Measurements from ENCODE around the gene DUSP10. TPM values are rescaled to one million over a fixed set of nuclear protein-coding genes. Genes with fewer than 3 reads are reported as not detected.

Gene DUSP10
- total and polyA plus RNA-seq, 2 of the 13 experiments (the other 11 are each of a cell fraction or from before 2014, with no cell fraction given) = 2.1 to 4.4 TPM

GRCh38 chr1:221722254-221723017 lies 19.5 kb downstream of the DUSP10 start (continued):
- TF ChIP-seq PRDM10 (CRISPR knock-in tag; IDR thresholded peaks at IDR 0.05; ENCODE audit: low read depth) (no peak), EHMT2 (IDR thresholded peaks at IDR 0.05; ENCODE audit: borderline replicate concordance, low read depth, low read length) (no peak), MLLT10 (CRISPR knock-in tag; IDR thresholded peaks at IDR 0.05) (no peak), CCAR2 (optimal IDR thresholded peaks at IDR 0.05; ENCODE audit: low read depth, low read length) (no peak), ZMAT3 (CRISPR knock-in tag; conservative IDR thresholded peaks at IDR 0.05) (no peak), PRDM4 (CRISPR knock-in tag; IDR thresholded peaks at IDR 0.05; ENCODE audit: borderline replicate concordance) (no peak), SKIL (CRISPR knock-in tag; IDR thresholded peaks at IDR 0.05; ENCODE audit: borderline replicate concordance) (no peak), HMGXB4 (CRISPR knock-in tag; IDR thresholded peaks at IDR 0.05; ENCODE audit: borderline replicate concordance in 1 of 2, low read depth in 1 of 2) (no peak)
